ENCODE results near the gene PSMD1.

PSMD1 gene

GRCh38 chr2:231111987-231112386, 55.3 kb downstream of the PSMD1 start:
- TF ChIP-seq ZNF398 (tag by site-specific recombination; IDR thresholded peaks at IDR 0.05), result 0 out of 2 replicates have a peak, but pooled peaks have one; percentile 27
- TF ChIP-seq PRDM6 (tag by site-specific recombination; IDR thresholded peaks at IDR 0.05), result peak; percentile 39
- TF ChIP-seq ZNF626 (tag by site-specific recombination; IDR thresholded peaks at IDR 0.05), result no peak
- no peak for TF ChIP-seq ZFP37 (tag by site-specific recombination; IDR thresholded peaks at IDR 0.05)
- TF ChIP-seq WT1 (tag by site-specific recombination; IDR thresholded peaks at IDR 0.05), result no peak
- TF ChIP-seq PRDM1 (tag by site-specific recombination; IDR thresholded peaks at IDR 0.05), result peak; percentile 85
- no peak for TF ChIP-seq YY2 (tag by site-specific recombination; IDR thresholded peaks at IDR 0.05)
- TF ChIP-seq, protein P1, sequence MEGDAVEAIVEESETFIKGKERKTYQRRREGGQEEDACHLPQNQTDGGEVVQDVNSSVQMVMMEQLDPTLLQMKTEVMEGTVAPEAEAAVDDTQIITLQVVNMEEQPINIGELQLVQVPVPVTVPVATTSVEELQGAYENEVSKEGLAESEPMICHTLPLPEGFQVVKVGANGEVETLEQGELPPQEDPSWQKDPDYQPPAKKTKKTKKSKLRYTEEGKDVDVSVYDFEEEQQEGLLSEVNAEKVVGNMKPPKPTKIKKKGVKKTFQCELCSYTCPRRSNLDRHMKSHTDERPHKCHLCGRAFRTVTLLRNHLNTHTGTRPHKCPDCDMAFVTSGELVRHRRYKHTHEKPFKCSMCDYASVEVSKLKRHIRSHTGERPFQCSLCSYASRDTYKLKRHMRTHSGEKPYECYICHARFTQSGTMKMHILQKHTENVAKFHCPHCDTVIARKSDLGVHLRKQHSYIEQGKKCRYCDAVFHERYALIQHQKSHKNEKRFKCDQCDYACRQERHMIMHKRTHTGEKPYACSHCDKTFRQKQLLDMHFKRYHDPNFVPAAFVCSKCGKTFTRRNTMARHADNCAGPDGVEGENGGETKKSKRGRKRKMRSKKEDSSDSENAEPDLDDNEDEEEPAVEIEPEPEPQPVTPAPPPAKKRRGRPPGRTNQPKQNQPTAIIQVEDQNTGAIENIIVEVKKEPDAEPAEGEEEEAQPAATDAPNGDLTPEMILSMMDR (tag by site-specific recombination; IDR thresholded peaks at IDR 0.05), result no peak
- ChIA-PET POLR2A (no interaction called here), CTCF (interaction anchor here (0.7 to 2.3 kb wide), 6 partner anchors 9 to 340 kb away, joined by 3 to 15 read pairs (median 4); no protein-coding TSS in a partner anchor)
- Histone ChIP-seq H3K4me3 (ENCODE audit: low read depth, low read length) (no peak overlapping the region), H3K27ac (ENCODE audit: extremely low read depth, low read depth, low read length) (no peak overlapping the region), H3K4me1 (ENCODE audit: control insufficient read depth, insufficient read depth, low read length) (peaks cover 4% of the 10 kb centered on the region; the same call in 1 of the 2 replicates), H3K36me3 (ENCODE audit: control insufficient read depth in 2 of 2, insufficient read depth in 1 of 2, low read length in 2 of 2) (peaks cover 7 to 42% of the 10 kb centered on the region in 2 experiments; a peak in 2 of 3 replicates), H3K9me3 (ENCODE audit: control insufficient read depth, insufficient read depth, low read depth, low read length) (no peaks in the 10 kb centered on the region)

DNA sequence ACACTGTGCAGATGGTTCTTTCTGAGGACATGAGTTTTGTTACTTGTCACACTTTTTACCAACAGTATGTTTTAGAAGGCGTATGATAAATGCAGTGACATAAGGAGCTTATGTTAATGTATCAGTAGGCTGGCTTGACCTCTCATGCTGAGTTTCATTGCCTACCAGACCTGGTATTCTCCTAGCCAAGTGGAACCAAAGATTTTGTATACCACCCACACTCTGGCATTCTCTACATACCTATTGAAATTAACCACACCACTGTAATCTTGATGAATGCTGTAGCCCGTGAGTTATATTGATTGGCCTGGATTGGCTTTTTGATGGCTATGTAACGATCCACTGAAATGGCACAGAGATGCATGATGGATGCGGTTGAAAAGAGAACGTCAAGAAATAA, 56.8 kb downstream of the PSMD1 start:
- Histone ChIP-seq H3K4me1 (ENCODE audit: control insufficient read depth, insufficient read depth, low read length) (peaks cover 15% of the 10 kb centered on the region; the same call in 1 of the 2 replicates), H3K36me3 (ENCODE audit: control insufficient read depth in 2 of 2, insufficient read depth in 1 of 2, low read length in 2 of 2) (peaks cover 7 to 31% of the 10 kb centered on the region in 2 experiments; a peak in 2 of 3 replicates), H3K27ac (ENCODE audit: extremely low read depth, low read depth, low read length) (no peak overlapping the region), H3K9me3 (ENCODE audit: control insufficient read depth, insufficient read depth, low read depth, low read length) (no peaks in the 10 kb centered on the region), H3K4me3 (ENCODE audit: low read depth, low read length) (no peak overlapping the region)
- POLR2A ChIA-PET, result no interaction called here
- CTCF ChIA-PET, result interaction anchor here (1.0 to 2.3 kb wide), 4 partner anchors 10 to 338 kb away, joined by 3 to 15 read pairs (median 5); no protein-coding TSS in a partner anchor
- no peak for TF ChIP-seq ZNF416 (tag by site-specific recombination; IDR thresholded peaks at IDR 0.05)
- TF ChIP-seq, protein P2, sequence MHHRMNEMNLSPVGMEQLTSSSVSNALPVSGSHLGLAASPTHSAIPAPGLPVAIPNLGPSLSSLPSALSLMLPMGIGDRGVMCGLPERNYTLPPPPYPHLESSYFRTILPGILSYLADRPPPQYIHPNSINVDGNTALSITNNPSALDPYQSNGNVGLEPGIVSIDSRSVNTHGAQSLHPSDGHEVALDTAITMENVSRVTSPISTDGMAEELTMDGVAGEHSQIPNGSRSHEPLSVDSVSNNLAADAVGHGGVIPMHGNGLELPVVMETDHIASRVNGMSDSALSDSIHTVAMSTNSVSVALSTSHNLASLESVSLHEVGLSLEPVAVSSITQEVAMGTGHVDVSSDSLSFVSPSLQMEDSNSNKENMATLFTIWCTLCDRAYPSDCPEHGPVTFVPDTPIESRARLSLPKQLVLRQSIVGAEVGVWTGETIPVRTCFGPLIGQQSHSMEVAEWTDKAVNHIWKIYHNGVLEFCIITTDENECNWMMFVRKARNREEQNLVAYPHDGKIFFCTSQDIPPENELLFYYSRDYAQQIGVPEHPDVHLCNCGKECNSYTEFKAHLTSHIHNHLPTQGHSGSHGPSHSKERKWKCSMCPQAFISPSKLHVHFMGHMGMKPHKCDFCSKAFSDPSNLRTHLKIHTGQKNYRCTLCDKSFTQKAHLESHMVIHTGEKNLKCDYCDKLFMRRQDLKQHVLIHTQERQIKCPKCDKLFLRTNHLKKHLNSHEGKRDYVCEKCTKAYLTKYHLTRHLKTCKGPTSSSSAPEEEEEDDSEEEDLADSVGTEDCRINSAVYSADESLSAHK (tag by site-specific recombination; IDR thresholded peaks at IDR 0.05), result no peak
- TF ChIP-seq ZNF146 (tag by site-specific recombination; IDR thresholded peaks at IDR 0.05), result peak; percentile 56
- TF ChIP-seq, protein P3, sequence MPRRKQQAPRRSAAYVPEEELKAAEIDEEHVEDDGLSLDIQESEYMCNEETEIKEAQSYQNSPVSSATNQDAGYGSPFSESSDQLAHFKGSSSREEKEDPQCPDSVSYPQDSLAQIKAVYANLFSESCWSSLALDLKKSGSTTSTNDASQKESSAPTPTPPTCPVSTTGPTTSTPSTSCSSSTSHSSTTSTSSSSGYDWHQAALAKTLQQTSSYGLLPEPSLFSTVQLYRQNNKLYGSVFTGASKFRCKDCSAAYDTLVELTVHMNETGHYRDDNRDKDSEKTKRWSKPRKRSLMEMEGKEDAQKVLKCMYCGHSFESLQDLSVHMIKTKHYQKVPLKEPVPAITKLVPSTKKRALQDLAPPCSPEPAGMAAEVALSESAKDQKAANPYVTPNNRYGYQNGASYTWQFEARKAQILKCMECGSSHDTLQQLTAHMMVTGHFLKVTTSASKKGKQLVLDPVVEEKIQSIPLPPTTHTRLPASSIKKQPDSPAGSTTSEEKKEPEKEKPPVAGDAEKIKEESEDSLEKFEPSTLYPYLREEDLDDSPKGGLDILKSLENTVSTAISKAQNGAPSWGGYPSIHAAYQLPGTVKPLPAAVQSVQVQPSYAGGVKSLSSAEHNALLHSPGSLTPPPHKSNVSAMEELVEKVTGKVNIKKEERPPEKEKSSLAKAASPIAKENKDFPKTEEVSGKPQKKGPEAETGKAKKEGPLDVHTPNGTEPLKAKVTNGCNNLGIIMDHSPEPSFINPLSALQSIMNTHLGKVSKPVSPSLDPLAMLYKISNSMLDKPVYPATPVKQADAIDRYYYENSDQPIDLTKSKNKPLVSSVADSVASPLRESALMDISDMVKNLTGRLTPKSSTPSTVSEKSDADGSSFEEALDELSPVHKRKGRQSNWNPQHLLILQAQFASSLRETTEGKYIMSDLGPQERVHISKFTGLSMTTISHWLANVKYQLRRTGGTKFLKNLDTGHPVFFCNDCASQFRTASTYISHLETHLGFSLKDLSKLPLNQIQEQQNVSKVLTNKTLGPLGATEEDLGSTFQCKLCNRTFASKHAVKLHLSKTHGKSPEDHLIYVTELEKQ (tag by site-specific recombination; IDR thresholded peaks at IDR 0.05; ENCODE audit: borderline replicate concordance), result no peak
